ENCODE data around the gene PSME1. TPM values are rescaled to one million over a fixed set of nuclear protein-coding genes. Genes with fewer than 3 reads are reported as not detected.

PSME1 gene
- total RNA-seq, 1 donor from 2014 or later: 32.7 TPM

DNA sequence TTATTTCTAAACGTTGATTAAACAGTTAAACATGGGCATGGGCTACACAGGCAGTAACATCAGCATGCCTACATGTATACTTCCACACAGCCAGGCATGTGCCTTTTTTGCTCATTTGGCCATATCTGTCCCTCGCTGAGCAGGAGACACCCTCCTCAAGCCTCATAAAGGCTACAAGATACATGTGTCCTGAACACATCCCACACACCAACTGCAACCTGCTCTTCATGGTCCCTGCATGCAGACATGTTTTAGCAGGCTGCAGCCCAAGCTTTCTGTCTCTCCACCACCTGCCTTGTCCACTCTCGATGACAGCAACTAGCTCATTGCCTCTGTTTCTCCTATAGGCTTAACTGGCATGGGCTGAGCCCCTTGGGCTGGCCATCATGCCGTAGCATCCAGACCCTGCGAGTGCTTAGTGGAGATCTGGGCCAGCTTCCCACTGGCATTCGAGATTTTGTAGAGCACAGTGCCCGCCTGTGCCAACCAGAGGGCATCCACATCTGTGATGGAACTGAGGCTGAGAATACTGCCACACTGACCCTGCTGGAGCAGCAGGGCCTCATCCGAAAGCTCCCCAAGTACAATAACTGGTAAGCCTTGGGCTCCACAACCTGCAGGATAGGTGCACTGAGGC, 39.3 kb upstream of the PSME1 start:
- TF ChIP-seq, protein P1, sequence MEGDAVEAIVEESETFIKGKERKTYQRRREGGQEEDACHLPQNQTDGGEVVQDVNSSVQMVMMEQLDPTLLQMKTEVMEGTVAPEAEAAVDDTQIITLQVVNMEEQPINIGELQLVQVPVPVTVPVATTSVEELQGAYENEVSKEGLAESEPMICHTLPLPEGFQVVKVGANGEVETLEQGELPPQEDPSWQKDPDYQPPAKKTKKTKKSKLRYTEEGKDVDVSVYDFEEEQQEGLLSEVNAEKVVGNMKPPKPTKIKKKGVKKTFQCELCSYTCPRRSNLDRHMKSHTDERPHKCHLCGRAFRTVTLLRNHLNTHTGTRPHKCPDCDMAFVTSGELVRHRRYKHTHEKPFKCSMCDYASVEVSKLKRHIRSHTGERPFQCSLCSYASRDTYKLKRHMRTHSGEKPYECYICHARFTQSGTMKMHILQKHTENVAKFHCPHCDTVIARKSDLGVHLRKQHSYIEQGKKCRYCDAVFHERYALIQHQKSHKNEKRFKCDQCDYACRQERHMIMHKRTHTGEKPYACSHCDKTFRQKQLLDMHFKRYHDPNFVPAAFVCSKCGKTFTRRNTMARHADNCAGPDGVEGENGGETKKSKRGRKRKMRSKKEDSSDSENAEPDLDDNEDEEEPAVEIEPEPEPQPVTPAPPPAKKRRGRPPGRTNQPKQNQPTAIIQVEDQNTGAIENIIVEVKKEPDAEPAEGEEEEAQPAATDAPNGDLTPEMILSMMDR (IDR thresholded peaks at IDR 0.05): no peak
- no peak for TF ChIP-seq EZH2 (IDR thresholded peaks at IDR 0.05)
- TF ChIP-seq EZH2phosphoT487 (IDR thresholded peaks at IDR 0.05): no peak
- H3K4me1 ChIP-seq: peaks cover 10% of the 10 kb centered on the region
- no peak overlapping the region for H3K27ac ChIP-seq
- no peaks in the 10 kb centered on the region for H3K36me3 Mint-ChIP-seq
- H3F3A ChIP-seq (ENCODE audit: low read depth): peaks cover 24% of the 10 kb centered on the region
- no peak overlapping the region for H3K4me3 ChIP-seq
- peaks cover 10% of the 10 kb centered on the region for H3K27me3 Mint-ChIP-seq (ENCODE audit: insufficient read depth, low read depth)
- H3K4me1 Mint-ChIP-seq: peaks cover 22% of the 10 kb centered on the region
- DNase-seq (ENCODE audit: low spot score): no peak
- no peak overlapping the region for H2AFZ ChIP-seq (replicated peaks)
- no peak overlapping the region for H3K27ac Mint-ChIP-seq
- H3K27me3 ChIP-seq: no peaks in the 10 kb centered on the region
- no peaks in the 10 kb centered on the region for H3K9me3 Mint-ChIP-seq
- H3K9ac ChIP-seq: no peak overlapping the region
- no peaks in the 10 kb centered on the region for H4K20me1 ChIP-seq (ENCODE audit: low read depth)
- H3K9me3 ChIP-seq (ENCODE audit: low read depth): no peaks in the 10 kb centered on the region
- no peaks in the 10 kb centered on the region for H3K36me3 ChIP-seq
- peak overlapping the region; percentile 30 for H3K4me3 Mint-ChIP-seq
- H3K4me2 ChIP-seq: no peak overlapping the region
- H3K79me2 ChIP-seq (ENCODE audit: low read depth): no peaks in the 10 kb centered on the region

DNA sequence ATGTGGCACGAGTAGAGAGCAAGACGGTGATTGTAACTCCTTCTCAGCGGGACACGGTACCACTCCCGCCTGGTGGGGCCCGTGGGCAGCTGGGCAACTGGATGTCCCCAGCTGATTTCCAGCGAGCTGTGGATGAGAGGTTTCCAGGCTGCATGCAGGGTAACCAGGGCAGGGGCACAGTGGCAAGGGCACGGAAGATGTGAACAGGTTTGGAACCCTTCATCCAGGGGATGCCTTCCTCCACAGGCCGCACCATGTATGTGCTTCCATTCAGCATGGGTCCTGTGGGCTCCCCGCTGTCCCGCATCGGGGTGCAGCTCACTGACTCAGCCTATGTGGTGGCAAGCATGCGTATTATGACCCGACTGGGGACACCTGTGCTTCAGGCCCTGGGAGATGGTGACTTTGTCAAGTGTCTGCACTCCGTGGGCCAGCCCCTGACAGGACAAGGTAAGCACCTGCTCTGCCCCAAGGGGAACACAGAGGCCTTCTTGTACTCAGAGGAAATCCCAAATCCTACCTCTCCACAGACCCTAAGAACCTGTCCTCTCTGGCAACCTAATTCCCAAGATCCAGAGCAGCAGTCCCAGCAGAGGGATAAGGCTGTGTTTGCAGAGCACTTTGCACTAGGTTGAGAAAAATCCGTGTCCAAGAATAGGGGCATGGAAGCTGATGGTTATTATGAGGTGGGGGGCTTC, 37.6 kb upstream of the PSME1 start:
- H3K9me3 Mint-ChIP-seq: no peaks in the 10 kb centered on the region

DNA sequence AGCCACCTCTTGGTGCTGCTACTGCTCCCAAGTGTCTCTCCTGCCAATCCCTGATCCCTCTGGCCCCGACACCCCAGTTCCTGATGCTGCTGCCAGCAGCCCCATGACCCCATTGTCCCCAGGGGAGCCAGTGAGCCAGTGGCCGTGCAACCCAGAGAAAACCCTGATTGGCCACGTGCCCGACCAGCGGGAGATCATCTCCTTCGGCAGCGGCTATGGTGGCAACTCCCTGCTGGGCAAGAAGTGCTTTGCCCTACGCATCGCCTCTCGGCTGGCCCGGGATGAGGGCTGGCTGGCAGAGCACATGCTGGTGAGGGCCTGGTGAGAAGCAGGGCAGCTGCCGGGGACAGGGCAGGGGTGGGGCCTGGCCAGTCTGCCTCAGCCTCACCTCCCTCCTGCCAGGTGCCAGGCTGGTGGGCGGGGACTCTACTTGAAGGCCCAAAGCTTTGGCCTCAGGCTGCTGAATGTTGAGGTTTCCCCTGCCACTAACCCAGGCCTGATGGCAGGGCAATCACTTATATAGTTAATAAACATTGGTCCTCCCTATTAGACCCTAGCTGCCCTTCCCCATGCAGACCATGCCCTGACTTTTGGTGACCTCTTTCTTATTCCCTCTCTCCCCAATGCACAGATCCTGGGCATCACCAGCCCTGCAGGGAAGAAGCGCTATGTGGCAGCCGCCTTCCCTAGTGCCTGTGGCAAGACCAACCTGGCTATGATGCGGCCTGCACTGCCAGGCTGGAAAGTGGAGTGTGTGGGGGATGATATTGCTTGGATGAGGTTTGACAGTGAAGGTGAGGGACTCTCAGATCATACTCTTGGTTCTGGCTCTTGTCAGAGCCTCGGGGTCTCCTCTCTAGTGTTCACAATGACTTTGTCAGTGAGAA, 36.8 kb upstream of the PSME1 start:
- Histone ChIP-seq H3F3A (ENCODE audit: low read depth) (peaks cover 12% of the 10 kb centered on the region), H3K4me3 (no peak overlapping the region), H3K36me3 (no peaks in the 10 kb centered on the region), H3K4me1 (peaks cover 10% of the 10 kb centered on the region), H3K27me3 (no peaks in the 10 kb centered on the region), H3K27ac (no peak overlapping the region), H4K20me1 (ENCODE audit: low read depth) (no peaks in the 10 kb centered on the region), H3K9me3 (ENCODE audit: low read depth) (no peaks in the 10 kb centered on the region), H3K79me2 (ENCODE audit: low read depth) (no peaks in the 10 kb centered on the region), H3K9ac (no peak overlapping the region), H2AFZ (replicated peaks) (no peak overlapping the region), H3K4me2 (no peak overlapping the region)
- no peaks in the 10 kb centered on the region for H3K9me3 Mint-ChIP-seq
- H3K27me3 Mint-ChIP-seq (ENCODE audit: insufficient read depth, low read depth): peaks cover 12% of the 10 kb centered on the region
- peaks cover 13% of the 10 kb centered on the region for H3K4me1 Mint-ChIP-seq
- no peaks in the 10 kb centered on the region for H3K36me3 Mint-ChIP-seq
- no peak overlapping the region for H3K27ac Mint-ChIP-seq
- TF ChIP-seq, protein P1 (IDR thresholded peaks at IDR 0.05): no peak
- TF ChIP-seq EZH2phosphoT487 (IDR thresholded peaks at IDR 0.05) (no peak), EZH2 (IDR thresholded peaks at IDR 0.05) (no peak)
- no peak overlapping the region for H3K4me3 Mint-ChIP-seq
- DNase-seq (ENCODE audit: low spot score): no peak

More for the DNA sequence above, 37.6 kb upstream of the PSME1 start:
- no peak overlapping the region for H3K27ac ChIP-seq
- H3K9me3 ChIP-seq (ENCODE audit: low read depth): no peaks in the 10 kb centered on the region
- Mint-ChIP-seq H3K36me3 (no peaks in the 10 kb centered on the region), H3K27me3 (ENCODE audit: insufficient read depth, low read depth) (peaks cover 14% of the 10 kb centered on the region), H3K4me3 (no peak overlapping the region), H3K27ac (no peak overlapping the region), H3K4me1 (peaks cover 16% of the 10 kb centered on the region)
- no peaks in the 10 kb centered on the region for H3K79me2 ChIP-seq (ENCODE audit: low read depth)
- peaks cover 10% of the 10 kb centered on the region for H3K4me1 ChIP-seq
- no peaks in the 10 kb centered on the region for H4K20me1 ChIP-seq (ENCODE audit: low read depth)
- H3K4me2 ChIP-seq: no peak overlapping the region
- peaks cover 17% of the 10 kb centered on the region for H3F3A ChIP-seq (ENCODE audit: low read depth)
- TF ChIP-seq EZH2 (IDR thresholded peaks at IDR 0.05): no peak
- TF ChIP-seq EZH2phosphoT487 (IDR thresholded peaks at IDR 0.05): no peak
- TF ChIP-seq, protein P1 (IDR thresholded peaks at IDR 0.05): no peak
- no peak overlapping the region for H3K4me3 ChIP-seq
- no peak overlapping the region for H2AFZ ChIP-seq (replicated peaks)
- H3K9ac ChIP-seq: no peak overlapping the region
- H3K36me3 ChIP-seq: no peaks in the 10 kb centered on the region
- no peak for DNase-seq (ENCODE audit: low spot score)
- H3K27me3 ChIP-seq: no peaks in the 10 kb centered on the region
